Peyer's patch (tissue), 4 donors: Measurements from ENCODE around the gene CDK5R1. TPM values are rescaled to one million over a fixed set of nuclear protein-coding genes. Genes with fewer than 3 reads are reported as not detected.

Experiments used
- DNase-seq, 3 donors: peaks; one replicate each; pipeline ENCODE4 v3.0.0-alpha.2; 2017 to 2019
- H3K27ac ChIP-seq, 4 donors: fragments of 200-600 bp; sonication (generic); one replicate each; pipeline ENCODE4 v1.5.1; 2016 to 2019
- H3K27me3 ChIP-seq, 2 donors: fragments of 200-600 bp; sonication (generic); one replicate each; pipeline ENCODE4 v1.5.1; 2019
- H3K36me3 ChIP-seq, 3 donors: fragments of 200-600 bp; sonication (generic); one replicate each; pipeline ENCODE4 v1.5.1; 2016 to 2019
- H3K4me1 ChIP-seq, 4 donors: fragments of 200-600 bp; sonication (generic); one replicate each; pipeline ENCODE4 v1.5.1; 2016 to 2019
- H3K4me3 ChIP-seq, 4 donors: fragments of 200-600 bp; sonication (generic); 1 replicate in 3 of 4; 2 replicates in 1 of 4; pipeline ENCODE4 v1.5.1; 2016 to 2019; ENCODE audit warnings: mild to moderate bottlenecking in 1 of 4
- H3K9me3 ChIP-seq, 4 donors: fragments of 200-600 bp; sonication (generic); one replicate each; pipeline ENCODE4 v1.5.1; 2016 to 2019; ENCODE audit warnings: mild to moderate bottlenecking in 1 of 4
- CTCF ChIP-seq, 6 experiments: fragments of 450-650 bp in 4 of 6; fragments of 200-600 bp in 2 of 6; sonication (generic) in 1 of 6; IDR thresholded peaks; one replicate each; pipeline ENCODE4 v1.5.1; 2017 to 2019; ENCODE audit warnings: antibody characterized with exemption in 6 of 6, mild to moderate bottlenecking in 3 of 6, moderate library complexity in 1 of 6
- POLR2A ChIP-seq, 2 donors: fragments of 450-650 bp; IDR thresholded peaks; one replicate each; pipeline ENCODE4 v1.5.1; 2017; ENCODE audit warnings: antibody characterized with exemption in 2 of 2, mild to moderate bottlenecking in 2 of 2, moderate library complexity in 2 of 2
- total RNA-seq, 4 donors: library from RNA; depleted of rRNA; stranded (reverse); fragments of >200 nt; gene quantifications; one replicate each; pipeline ENCODE4 v1.1.0, GENCODE V29; 2016

The CDK5R1 gene
- total RNA-seq, 4 donors from 2014 or later, result 0.88 to 1.9 (median 1.2) TPM; not detected in 1

GRCh38 chr17:32489320-32490100 lies 2.7 kb downstream of the CDK5R1 start:
- Histone ChIP-seq H3K4me3 (peak overlapping the region; percentile 5 to 84 (median 12)), H3K9me3 (no peaks in the 10 kb centered on the region), H3K4me1 (peaks cover 0 to 28% (median 11%) of the 10 kb centered on the region in 4 donors), H3K27ac (peak overlapping the region in 2 of 4 donors; percentile 48 to 82), H3K36me3 (peaks cover 0 to 5% (median 0%) of the 10 kb centered on the region in 3 donors), H3K27me3 (no peaks in the 10 kb centered on the region)
- peak in 1 of 3 donors; percentile 34 for DNase-seq
- TF ChIP-seq POLR2A (IDR thresholded peaks at IDR 0.05) (no peak), CTCF (IDR thresholded peaks at IDR 0.05) (no peak)

- Histone ChIP-seq H3K27me3 (no peaks in the 10 kb centered on the region), H3K4me1 (peaks cover 0 to 28% (median 11%) of the 10 kb centered on the region in 4 donors), H3K9me3 (no peaks in the 10 kb centered on the region), H3K36me3 (peaks cover 0 to 5% (median 0%) of the 10 kb centered on the region in 3 donors), H3K4me3 (peak overlapping the region; percentile 5 to 84 (median 12)), H3K27ac (peak overlapping the region in 2 of 4 donors; percentile 48 to 82)
- DNase-seq, result peak in 1 of 3 donors; percentile 35
- no peak for TF ChIP-seq POLR2A (IDR thresholded peaks at IDR 0.05)
- no peak for TF ChIP-seq CTCF (IDR thresholded peaks at IDR 0.05)
Measured at GRCh38 chr17:32490101-32490482, 3.3 kb downstream of the CDK5R1 start.

GRCh38 chr17:32491371-32492263 lies 4.8 kb downstream of the CDK5R1 start:
- Histone ChIP-seq H3K36me3 (peaks cover 0 to 5% (median 0%) of the 10 kb centered on the region in 3 donors), H3K27ac (peak overlapping the region in 3 of 4 donors; percentile 22 to 74 (median 28))

DNA sequence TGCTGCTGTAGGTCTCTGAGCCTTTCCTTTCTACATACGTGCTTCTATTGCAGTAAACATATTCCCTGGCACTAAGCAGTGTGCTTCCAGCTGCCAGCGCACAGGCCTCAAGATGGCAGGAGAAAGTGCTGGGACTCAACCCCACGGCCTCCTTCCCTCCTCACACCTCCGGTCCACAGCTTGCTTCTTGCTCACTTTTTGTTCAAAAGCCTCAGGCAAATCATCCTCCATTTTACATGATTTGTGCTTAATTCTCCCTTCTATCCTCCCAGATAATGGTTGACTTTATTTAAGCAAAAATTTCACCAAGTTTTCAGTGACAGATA lies 5.4 kb downstream of the CDK5R1 start:
- no peaks in the 10 kb centered on the region for H3K27me3 ChIP-seq
- no peak overlapping the region for H3K4me3 ChIP-seq
- DNase-seq, result no peak
- peaks cover 0 to 5% (median 0%) of the 10 kb centered on the region in 3 donors for H3K36me3 ChIP-seq
- no peaks in the 10 kb centered on the region for H3K9me3 ChIP-seq
- H3K4me1 ChIP-seq, result peaks cover 0 to 24% (median 9%) of the 10 kb centered on the region in 4 donors
- TF ChIP-seq POLR2A (IDR thresholded peaks at IDR 0.05) (no peak), CTCF (IDR thresholded peaks at IDR 0.05) (no peak)
- peak overlapping the region in 3 of 4 donors; percentile 22 to 74 (median 28) for H3K27ac ChIP-seq

More at GRCh38 chr17:32491371-32492263, 4.8 kb downstream of the CDK5R1 start:
- Histone ChIP-seq H3K27me3 (no peaks in the 10 kb centered on the region), H3K4me3 (no peak overlapping the region), H3K4me1 (peaks cover 0 to 24% (median 9%) of the 10 kb centered on the region in 4 donors), H3K9me3 (no peaks in the 10 kb centered on the region)
- TF ChIP-seq POLR2A (IDR thresholded peaks at IDR 0.05) (no peak), CTCF (IDR thresholded peaks at IDR 0.05) (no peak)
- peak; percentile 46 to 78 (median 74) for DNase-seq

- Histone ChIP-seq H3K4me1 (peaks cover 0 to 24% (median 9%) of the 10 kb centered on the region in 4 donors), H3K36me3 (peaks cover 0 to 5% (median 0%) of the 10 kb centered on the region in 3 donors), H3K4me3 (no peak overlapping the region), H3K9me3 (no peaks in the 10 kb centered on the region), H3K27me3 (no peaks in the 10 kb centered on the region), H3K27ac (peak overlapping the region in 1 of 4 donors; percentile 74)
- peak in 2 of 3 donors; percentile 30 to 37 for DNase-seq
- no peak for TF ChIP-seq CTCF (IDR thresholded peaks at IDR 0.05)
- no peak for TF ChIP-seq POLR2A (IDR thresholded peaks at IDR 0.05)
Measured at GRCh38 chr17:32492648-32493289, 6.0 kb downstream of the CDK5R1 start.
